GM12878 (cell line): Measurements from ENCODE around the gene VSIG8. TPM values are rescaled to one million over a fixed set of nuclear protein-coding genes. Genes with fewer than 3 reads are reported as not detected.

Experiments
- POLR2A ChIP-seq: IDR thresholded peaks from 2 replicates; pipeline ENCODE4 v1.6.1; 2011; ENCODE audit warnings: low read depth, mild to moderate bottlenecking, low read length
- ZBTB11 ChIP-seq: fragments of 450-650 bp; formaldehyde crosslinking; IDR thresholded peaks from 2 replicates; pipeline ENCODE4 v1.5.0; 2022; ENCODE audit warnings: mild to moderate bottlenecking, missing genetic modification characterization
- ZNF207 ChIP-seq: fragments of 450-650 bp; IDR thresholded peaks from 2 replicates; pipeline ENCODE4 v1.6.1; 2014; ENCODE audit warnings: antibody characterized with exemption, mild to moderate bottlenecking, borderline replicate concordance
- ZNF622 ChIP-seq: fragments of 450-650 bp; IDR thresholded peaks from 2 replicates; pipeline ENCODE4 v1.6.1; 2017; ENCODE audit warnings: mild to moderate bottlenecking, inconsistent platforms
- polyA plus RNA-seq, 11 experiments: library from polyadenylated mRNA; depleted of rRNA in 4 of 11; unstranded in 6 of 11; stranded (reverse) in 5 of 11; fragments of >200 nt; fragmentation: Nextera tagmentation in 4 of 11; fragmentation: Illumina TruSeq in 1 of 11; extraction: Ambion mirVana in 4 of 11; extraction: Trizol in 1 of 11; gene quantifications; 1 replicate in 1 of 11; 2 replicates in 10 of 11; pipeline versions ENCODE4 v1.2.1 to v1.2.3, GENCODE V29; 2011 to 2016; ENCODE audit warnings: inconsistent platforms in 2 of 11, missing spikeins in 2 of 11, low read depth in 1 of 11
- total RNA-seq, 4 experiments: library from RNA; depleted of rRNA in 3 of 4; stranded (reverse); fragments of >200 nt in 3 of 4; fragmentation: Illumina TruSeq in 1 of 4; extraction: Trizol in 1 of 4; gene quantifications; 2 replicates each; pipeline versions ENCODE4 v1.2.1 to v1.2.3, GENCODE V29; 2013 to 2021
- TF ChIP-seq, protein P1 (sequence below): fragments of 150-350 bp; IDR thresholded peaks from 2 replicates; pipeline ENCODE4 v1.6.1; 2014; ENCODE audit warnings: mild to moderate bottlenecking, low read depth, low read length
- TF ChIP-seq, protein P2 (sequence below), 3 experiments: IDR thresholded peaks in 2 of 3; conservative IDR thresholded peaks in 1 of 3; 2 replicates each; pipeline ENCODE4 v1.5.1; 2011; ENCODE audit warnings: low read depth in 3 of 3, low read length in 3 of 3, mild to moderate bottlenecking in 3 of 3, control low read depth in 2 of 3, moderate library complexity in 2 of 3, inconsistent platforms in 1 of 3, mixed read lengths in 1 of 3; ENCODE audit not compliant: control insufficient read depth in 2 of 3, insufficient read depth in 1 of 3; ENCODE audit errors: extremely low read depth in 1 of 3

Gene VSIG8
- total and polyA plus RNA-seq, 10 of the 15 experiments (the other 5 are each of a cell fraction or from before 2014, with no cell fraction given) = not detected

DNA sequence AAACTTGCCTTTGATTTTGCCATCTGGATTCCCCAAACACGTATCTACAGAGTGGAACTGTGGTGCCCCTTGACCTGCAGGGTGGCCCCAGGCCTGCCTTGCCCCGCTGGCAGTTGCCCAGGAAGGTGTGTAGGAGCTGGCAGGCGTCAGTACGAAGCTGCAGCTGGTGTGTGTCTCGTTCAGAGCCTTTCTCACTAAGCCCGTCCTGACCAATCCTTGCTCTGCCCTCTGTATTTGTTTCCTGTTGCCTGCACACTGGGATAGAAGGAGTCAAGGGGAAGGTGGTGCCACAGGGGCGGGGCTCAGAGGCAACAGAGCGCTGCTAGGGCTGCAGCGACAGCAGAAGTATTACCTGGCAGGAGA is 5.2 kb upstream of the VSIG8 start (continued):
- no peak for TF ChIP-seq ZBTB11 (CRISPR knock-in tag)
- no peak for TF ChIP-seq ZNF622
- TF ChIP-seq, protein P1, sequence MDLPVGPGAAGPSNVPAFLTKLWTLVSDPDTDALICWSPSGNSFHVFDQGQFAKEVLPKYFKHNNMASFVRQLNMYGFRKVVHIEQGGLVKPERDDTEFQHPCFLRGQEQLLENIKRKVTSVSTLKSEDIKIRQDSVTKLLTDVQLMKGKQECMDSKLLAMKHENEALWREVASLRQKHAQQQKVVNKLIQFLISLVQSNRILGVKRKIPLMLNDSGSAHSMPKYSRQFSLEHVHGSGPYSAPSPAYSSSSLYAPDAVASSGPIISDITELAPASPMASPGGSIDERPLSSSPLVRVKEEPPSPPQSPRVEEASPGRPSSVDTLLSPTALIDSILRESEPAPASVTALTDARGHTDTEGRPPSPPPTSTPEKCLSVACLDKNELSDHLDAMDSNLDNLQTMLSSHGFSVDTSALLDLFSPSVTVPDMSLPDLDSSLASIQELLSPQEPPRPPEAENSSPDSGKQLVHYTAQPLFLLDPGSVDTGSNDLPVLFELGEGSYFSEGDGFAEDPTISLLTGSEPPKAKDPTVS = no peak
- TF ChIP-seq POLR2A = no peak
- TF ChIP-seq, protein P2, sequence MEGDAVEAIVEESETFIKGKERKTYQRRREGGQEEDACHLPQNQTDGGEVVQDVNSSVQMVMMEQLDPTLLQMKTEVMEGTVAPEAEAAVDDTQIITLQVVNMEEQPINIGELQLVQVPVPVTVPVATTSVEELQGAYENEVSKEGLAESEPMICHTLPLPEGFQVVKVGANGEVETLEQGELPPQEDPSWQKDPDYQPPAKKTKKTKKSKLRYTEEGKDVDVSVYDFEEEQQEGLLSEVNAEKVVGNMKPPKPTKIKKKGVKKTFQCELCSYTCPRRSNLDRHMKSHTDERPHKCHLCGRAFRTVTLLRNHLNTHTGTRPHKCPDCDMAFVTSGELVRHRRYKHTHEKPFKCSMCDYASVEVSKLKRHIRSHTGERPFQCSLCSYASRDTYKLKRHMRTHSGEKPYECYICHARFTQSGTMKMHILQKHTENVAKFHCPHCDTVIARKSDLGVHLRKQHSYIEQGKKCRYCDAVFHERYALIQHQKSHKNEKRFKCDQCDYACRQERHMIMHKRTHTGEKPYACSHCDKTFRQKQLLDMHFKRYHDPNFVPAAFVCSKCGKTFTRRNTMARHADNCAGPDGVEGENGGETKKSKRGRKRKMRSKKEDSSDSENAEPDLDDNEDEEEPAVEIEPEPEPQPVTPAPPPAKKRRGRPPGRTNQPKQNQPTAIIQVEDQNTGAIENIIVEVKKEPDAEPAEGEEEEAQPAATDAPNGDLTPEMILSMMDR (IDR thresholded peaks at IDR 0.05 in 2 of 3, conservative IDR thresholded peaks at IDR 0.05 in 1 of 3; ENCODE audit: control insufficient read depth in 2 of 3, extremely low read depth in 1 of 3, insufficient read depth in 1 of 3, low read depth in 3 of 3, low read length in 3 of 3) = no peak
- TF ChIP-seq ZNF207 = no peak
